A549 (cell line): ENCODE results near the gene SMIM31. TPM values are rescaled to one million over a fixed set of nuclear protein-coding genes. Genes with fewer than 3 reads are reported as not detected.

ENCODE experiments used
- ATAC-seq, 2 experiments: fragments of 200-7000 bp in 1 of 2; fragments of >200 bp in 1 of 2; cut with Nextera tagmentation in 1 of 2; cut with Tn5 transposase in 1 of 2; 3 replicates each; pipeline versions ENCODE4 v1.8.0 to v1.9.1; 2018 to 2020; ENCODE audit warnings: mild to moderate bottlenecking in 1 of 2, moderate library complexity in 1 of 2
- CTCF ChIA-PET: fragments of 300-600 bp; sonication (Branson Sonifier 250); formaldehyde crosslinking; extraction: SDS; loops from one replicate; lab custom pipeline; 2021; ENCODE audit warnings: antibody characterized with exemption, inconsistent platforms; lab: Yijun Ruan, JAX
- POLR2A ChIA-PET: fragments of 350-600 bp; formaldehyde crosslinking; extraction: SDS; loops from one replicate; lab custom pipeline; 2021; ENCODE audit warnings: antibody characterized with exemption, inconsistent platforms; lab: Yijun Ruan, JAX
- DNase-seq, 2 experiments: peaks; one replicate each; pipeline versions ENCODE4 v3.0.0 to v3.0.0-alpha.2; 2011 to 2016; ENCODE audit warnings: low read depth in 1 of 2, low spot score in 1 of 2
- FAIRE-seq: peaks from 2 replicates; lab custom pipeline; 2011; peaks lifted over from hg19 to GRCh38; lab: Jason Lieb, UNC
- H3K27ac ChIP-seq, 2 experiments: fragments of >200 bp; sonication (Bioruptor Twin); formaldehyde crosslinking; 3 replicates each; pipeline ENCODE4 v1.5.1; 2016 to 2017
- H3K4me1 ChIP-seq: fragments of >200 bp; sonication (Bioruptor Twin); formaldehyde crosslinking; 3 replicates; pipeline ENCODE4 v1.6.1; 2016
- H3K4me2 ChIP-seq: fragments of >200 bp; sonication (Bioruptor Twin); formaldehyde crosslinking; 3 replicates; pipeline ENCODE4 v1.6.1; 2016
- H3K4me3 ChIP-seq: fragments of >200 bp; sonication (Bioruptor Twin); formaldehyde crosslinking; 3 replicates; pipeline ENCODE4 v1.5.1; 2016
- H3K9me3 ChIP-seq: fragments of >200 bp; sonication (Bioruptor Twin); formaldehyde crosslinking; 3 replicates; pipeline ENCODE4 v1.6.1; 2016
- CBX2 ChIP-seq: fragments of 200-600 bp; sonication (generic); IDR thresholded peaks from 2 replicates; pipeline ENCODE4 v1.6.1; 2016; ENCODE audit warnings: low read depth, mild to moderate bottlenecking, borderline replicate concordance
- CEBPB ChIP-seq, 2 experiments: fragments of >200 bp in 1 of 2; sonication (Bioruptor Twin) in 1 of 2; formaldehyde crosslinking in 1 of 2; IDR thresholded peaks; 2 replicates each; pipeline ENCODE4 v1.6.1; 2012 to 2016
- CHD2 ChIP-seq: fragments of 150-350 bp; IDR thresholded peaks from 2 replicates; pipeline ENCODE4 v1.6.1; 2014; ENCODE audit warnings: low read length; ENCODE audit not compliant: partially characterized antibody
- CHD4 ChIP-seq: fragments of 200-600 bp; sonication (generic); IDR thresholded peaks from 2 replicates; pipeline ENCODE4 v1.6.1; 2016; ENCODE audit warnings: antibody characterized with exemption, mild to moderate bottlenecking, borderline replicate concordance
- FOSL2 ChIP-seq, 2 experiments: fragments of 450-650 bp in 1 of 2; fragments of >200 bp in 1 of 2; sonication (Bioruptor Twin) in 1 of 2; formaldehyde crosslinking; IDR thresholded peaks; 2 replicates each; pipeline versions ENCODE4 v1.5.0 to v1.6.1; 2016 to 2020; ENCODE audit warnings: mild to moderate bottlenecking in 1 of 2, moderate library complexity in 1 of 2
- HOXA7 ChIP-seq: fragments of 250-450 bp; sonication (Bioruptor Pico); IDR thresholded peaks from 2 replicates; pipeline ENCODE4 v1.5.0; 2020; ENCODE audit warnings: mild to moderate bottlenecking, moderate library complexity
- HOXB5 ChIP-seq: fragments of 250-450 bp; sonication (Bioruptor Pico); IDR thresholded peaks from 2 replicates; pipeline ENCODE4 v1.5.0; 2020; ENCODE audit warnings: mild to moderate bottlenecking, moderate library complexity
- MAFK ChIP-seq: fragments of 450-650 bp; IDR thresholded peaks from 2 replicates; pipeline ENCODE4 v1.6.1; 2014; ENCODE audit not compliant: partially characterized antibody
- MAZ ChIP-seq: fragments of 150-350 bp; IDR thresholded peaks from 2 replicates; pipeline ENCODE4 v1.6.1; 2014; ENCODE audit warnings: antibody characterized with exemption, low read depth, low read length, borderline replicate concordance
- NFE2L2 ChIP-seq: fragments of 150-350 bp; conservative IDR thresholded peaks from 2 replicates; pipeline ENCODE4 v1.6.1; 2014; ENCODE audit warnings: low read length
- NR3C1 ChIP-seq: fragments of >200 bp; sonication (Bioruptor Twin); formaldehyde crosslinking; IDR thresholded peaks from 3 replicates; pipeline ENCODE4 v1.6.1; 2017
- POLR2A ChIP-seq: IDR thresholded peaks from 2 replicates; pipeline ENCODE4 v1.6.1; 2012; ENCODE audit warnings: mild to moderate bottlenecking, low read length
- RAD21 ChIP-seq, 2 experiments: fragments of >200 bp in 1 of 2; sonication (Bioruptor Twin) in 1 of 2; formaldehyde crosslinking in 1 of 2; IDR thresholded peaks in 1 of 2; conservative IDR thresholded peaks in 1 of 2; 2 replicates in 1 of 2; 3 replicates in 1 of 2; pipeline ENCODE4 v1.6.1; 2012 to 2018; ENCODE audit warnings: inconsistent platforms in 1 of 2
- ZNF302 ChIP-seq: fragments of 250-450 bp; sonication (Bioruptor Pico); IDR thresholded peaks from 2 replicates; pipeline ENCODE4 v1.9.0; 2021; ENCODE audit warnings: inconsistent platforms, mild to moderate bottlenecking, moderate library complexity
- WGBS: methylation state at CpG from one replicate; pipeline ENCODE4 v1.1.6; 2017; ENCODE audit errors: missing lambda C conversion rate; 5-methylcytosine and 5-hydroxymethylcytosine counted together
- polyA plus RNA-seq, 4 experiments: library from polyadenylated mRNA; depleted of rRNA in 3 of 4; stranded (reverse); fragments of >200 nt; fragmentation: RNase III in 1 of 4; extraction: RNeasy Plus Mini Kit Qiagen cat#74134 plus additional on column Dnase treatment in 1 of 4; gene quantifications; 2 replicates in 3 of 4; 3 replicates in 1 of 4; pipeline ENCODE4 v1.2.3, GENCODE V29; 2011 to 2017
- TF ChIP-seq, protein P1 (sequence below): fragments of 200-600 bp; sonication (generic); IDR thresholded peaks from 2 replicates; pipeline ENCODE4 v1.6.1; 2016; ENCODE audit warnings: antibody characterized with exemption, mild to moderate bottlenecking, moderate library complexity
- TF ChIP-seq, protein P2 (sequence below): fragments of 250-450 bp; sonication (Bioruptor Pico); IDR thresholded peaks from 2 replicates; pipeline ENCODE4 v1.5.0; 2020; ENCODE audit warnings: low read depth, mild to moderate bottlenecking, moderate library complexity

Gene SMIM31
- polyA plus RNA-seq, 2 of the 4 experiments (the other 2 are of a cell fraction): 0.39 TPM; not detected in 1

DNA sequence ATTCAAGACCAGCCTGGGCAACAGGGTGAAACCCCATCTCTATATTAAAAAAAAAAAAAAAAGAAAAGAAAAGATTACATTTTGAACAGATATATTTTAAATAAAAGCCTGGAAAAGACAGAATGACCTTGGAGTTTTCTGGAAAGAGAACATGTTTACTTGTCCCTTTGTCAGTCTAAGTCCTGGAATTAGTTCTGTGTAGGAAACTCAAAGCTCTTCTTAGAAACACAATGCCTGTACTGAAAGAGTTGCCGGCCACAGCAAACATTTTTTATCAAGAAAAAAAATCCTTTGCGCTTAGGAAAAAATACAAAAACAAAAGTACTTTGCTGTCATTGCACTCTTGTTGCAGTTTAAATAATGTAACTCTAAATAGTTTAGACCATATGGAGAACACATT lies 59.6 kb downstream of the SMIM31 start:
- no peaks in the 10 kb centered on the region for H3K4me1 ChIP-seq
- ATAC-seq (no peak), DNase-seq (no peak), FAIRE-seq (no peak)
- POLR2A ChIA-PET: no interaction called here
- H3K4me2 ChIP-seq: no peak overlapping the region
- no peak overlapping the region for H3K4me3 ChIP-seq
- 74% methylated on average over 2 of the region's 2 CpGs for WGBS
- CTCF ChIA-PET: no interaction called here
- H3K27ac ChIP-seq: no peak overlapping the region
- no peaks in the 10 kb centered on the region for H3K9me3 ChIP-seq
- TF ChIP-seq CEBPB (IDR thresholded peaks at IDR 0.05): no peak
- no peak for TF ChIP-seq CHD4
- TF ChIP-seq, protein P1, sequence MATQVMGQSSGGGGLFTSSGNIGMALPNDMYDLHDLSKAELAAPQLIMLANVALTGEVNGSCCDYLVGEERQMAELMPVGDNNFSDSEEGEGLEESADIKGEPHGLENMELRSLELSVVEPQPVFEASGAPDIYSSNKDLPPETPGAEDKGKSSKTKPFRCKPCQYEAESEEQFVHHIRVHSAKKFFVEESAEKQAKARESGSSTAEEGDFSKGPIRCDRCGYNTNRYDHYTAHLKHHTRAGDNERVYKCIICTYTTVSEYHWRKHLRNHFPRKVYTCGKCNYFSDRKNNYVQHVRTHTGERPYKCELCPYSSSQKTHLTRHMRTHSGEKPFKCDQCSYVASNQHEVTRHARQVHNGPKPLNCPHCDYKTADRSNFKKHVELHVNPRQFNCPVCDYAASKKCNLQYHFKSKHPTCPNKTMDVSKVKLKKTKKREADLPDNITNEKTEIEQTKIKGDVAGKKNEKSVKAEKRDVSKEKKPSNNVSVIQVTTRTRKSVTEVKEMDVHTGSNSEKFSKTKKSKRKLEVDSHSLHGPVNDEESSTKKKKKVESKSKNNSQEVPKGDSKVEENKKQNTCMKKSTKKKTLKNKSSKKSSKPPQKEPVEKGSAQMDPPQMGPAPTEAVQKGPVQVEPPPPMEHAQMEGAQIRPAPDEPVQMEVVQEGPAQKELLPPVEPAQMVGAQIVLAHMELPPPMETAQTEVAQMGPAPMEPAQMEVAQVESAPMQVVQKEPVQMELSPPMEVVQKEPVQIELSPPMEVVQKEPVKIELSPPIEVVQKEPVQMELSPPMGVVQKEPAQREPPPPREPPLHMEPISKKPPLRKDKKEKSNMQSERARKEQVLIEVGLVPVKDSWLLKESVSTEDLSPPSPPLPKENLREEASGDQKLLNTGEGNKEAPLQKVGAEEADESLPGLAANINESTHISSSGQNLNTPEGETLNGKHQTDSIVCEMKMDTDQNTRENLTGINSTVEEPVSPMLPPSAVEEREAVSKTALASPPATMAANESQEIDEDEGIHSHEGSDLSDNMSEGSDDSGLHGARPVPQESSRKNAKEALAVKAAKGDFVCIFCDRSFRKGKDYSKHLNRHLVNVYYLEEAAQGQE: no peak
- TF ChIP-seq CBX2: no peak
- TF ChIP-seq CHD2: no peak
- no peak for TF ChIP-seq ZNF302 (CRISPR knock-in tag)

DNA sequence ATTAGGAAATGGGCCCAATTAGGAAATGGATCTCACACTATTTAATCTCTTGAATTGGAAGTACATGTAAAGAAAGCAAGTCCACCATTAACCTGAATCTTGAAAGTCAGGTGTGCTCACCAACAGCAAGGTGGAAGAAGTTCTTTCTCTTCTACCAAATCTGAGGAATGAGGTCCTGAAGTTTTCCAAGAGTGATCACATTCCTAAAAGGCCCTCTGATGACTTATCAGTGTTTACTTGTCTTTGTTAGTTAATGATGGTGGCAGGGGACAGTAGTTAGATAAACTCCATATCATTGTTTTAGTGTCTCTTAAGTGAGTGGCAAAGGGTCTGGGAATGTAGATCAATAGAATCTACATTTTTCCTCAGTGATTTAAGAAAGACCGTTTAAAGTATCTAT lies 61.8 kb downstream of the SMIM31 start:
- TF ChIP-seq HOXA7 (CRISPR knock-in tag): no peak
- TF ChIP-seq FOSL2 (IDR thresholded peaks at IDR 0.05): no peak
- TF ChIP-seq FOSL2 (CRISPR knock-in tag; IDR thresholded peaks at IDR 0.05): no peak
- TF ChIP-seq, protein P1: no peak
- TF ChIP-seq HOXB5 (CRISPR knock-in tag): no peak
- no peak for TF ChIP-seq CHD2
- TF ChIP-seq NR3C1: no peak
- TF ChIP-seq, protein P2, sequence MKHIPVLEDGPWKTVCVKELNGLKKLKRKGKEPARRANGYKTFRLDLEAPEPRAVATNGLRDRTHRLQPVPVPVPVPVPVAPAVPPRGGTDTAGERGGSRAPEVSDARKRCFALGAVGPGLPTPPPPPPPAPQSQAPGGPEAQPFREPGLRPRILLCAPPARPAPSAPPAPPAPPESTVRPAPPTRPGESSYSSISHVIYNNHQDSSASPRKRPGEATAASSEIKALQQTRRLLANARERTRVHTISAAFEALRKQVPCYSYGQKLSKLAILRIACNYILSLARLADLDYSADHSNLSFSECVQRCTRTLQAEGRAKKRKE (CRISPR knock-in tag): no peak
- no peak for TF ChIP-seq NFE2L2
- no peak for TF ChIP-seq POLR2A
- TF ChIP-seq RAD21 (conservative IDR thresholded peaks at IDR 0.05 in 1 of 2, IDR thresholded peaks at IDR 0.05 in 1 of 2): no peak
- TF ChIP-seq MAZ: no peak
- TF ChIP-seq MAFK: no peak
- no peak for TF ChIP-seq CHD4
- no peak overlapping the region for H3K27ac ChIP-seq
- no peak for FAIRE-seq
- ChIA-PET POLR2A (no interaction called here), CTCF (no interaction called here)
- H3K4me1 ChIP-seq: no peaks in the 10 kb centered on the region
- no peaks in the 10 kb centered on the region for H3K9me3 ChIP-seq
- 10% methylated on average over 1 of the region's 1 CpG for WGBS
- no peak overlapping the region for H3K4me2 ChIP-seq
- no peak for ATAC-seq
- DNase-seq: no peak
- H3K4me3 ChIP-seq: no peak overlapping the region
